Pancreas (tissue), 10 donors: ENCODE measurements around the gene PRELID3B. TPM values are rescaled to one million over a fixed set of nuclear protein-coding genes. Genes with fewer than 3 reads are reported as not detected.

ENCODE experiments used
- ATAC-seq, 4 donors: fragments of 200-7000 bp; cut with Tn5 transposase; one replicate each; pipeline versions ENCODE4 v1.8.0 to v1.9.1; 2020; ENCODE audit warnings: mild to moderate bottlenecking in 4 of 4, moderate library complexity in 4 of 4
- DNase-seq, 6 donors: peaks; one replicate each; pipeline ENCODE4 v3.0.0-alpha.2; 2020
- FAIRE-seq: peaks from 2 replicates; lab custom pipeline; 2012; peaks lifted over from hg19 to GRCh38; lab: Jason Lieb, UNC
- H3K27ac ChIP-seq, 4 donors: fragments of 200-600 bp; sonication (generic); 1 replicate in 3 of 4; 2 replicates in 1 of 4; pipeline versions ENCODE4 v1.5.0 to v1.8.0; 2020
- H3K27me3 ChIP-seq, 4 donors: fragments of 200-600 bp; one replicate each; pipeline ENCODE4 v1.8.0; 2021
- H3K36me3 ChIP-seq, 3 donors: fragments of 200-600 bp; sonication (generic) in 1 of 3; one replicate each; pipeline versions ENCODE4 v1.5.0 to v1.8.0; 2020 to 2021
- H3K4me1 ChIP-seq, 3 donors: fragments of 200-600 bp; one replicate each; pipeline ENCODE4 v1.8.0; 2021
- H3K4me3 ChIP-seq, 4 donors: fragments of 200-600 bp; sonication (generic) in 2 of 4; one replicate each; pipeline versions ENCODE4 v1.5.0 to v1.8.0; 2020 to 2021
- H3K9me3 ChIP-seq, 4 donors: fragments of 200-600 bp; one replicate each; pipeline ENCODE4 v1.8.0; 2021
- CTCF ChIP-seq, 4 donors: fragments of 200-600 bp; sonication (generic) in 3 of 4; IDR thresholded peaks; one replicate each; pipeline versions ENCODE4 v1.5.0 to v1.8.0; 2021; ENCODE audit warnings: antibody characterized with exemption in 4 of 4
- WGBS, 2 donors: extraction: QIAGEN DNeasy Blood & Tissue Kit; methylation state at CpG; one replicate each; pipeline ENCODE4 v1.1.7; 2013; 5-methylcytosine and 5-hydroxymethylcytosine counted together
- intact Hi-C, 3 donors: fragments of 100-400 bp; cut with DNase I; formaldehyde crosslinking; loops; one replicate each; pipeline versions ENCODE4 v1.11.1 to v1.14.2; 2022
- polyA plus RNA-seq, 2 donors: library from polyadenylated mRNA; stranded (reverse); fragments of 200-250 nt; gene quantifications; one replicate each; pipeline ENCODE4 v1.2.3, GENCODE V29; 2013
- total RNA-seq, 6 donors: library from RNA; stranded (reverse); fragmentation: NEBNext Ultra II Directional in 4 of 6; extraction: Animal tissue kit (Norgen Biotek cat#: 25700) in 4 of 6; gene quantifications; one replicate each; pipeline versions ENCODE4 v1.2.1 to v1.2.4, GENCODE V29; 2021 to 2023
- donor health status: healthy with polysubstance abuse.
- donor health status: DM: no; HTN: no; CAD: no; lungs with moderate emphysema.
- donor health status: DM: no; HTN: no; CAD: no.
- donor health status: control.
- donor health status: control.
- donor health status: Bipolar disorder and iron deficiency.
- donor health status: DM: yes; HTN: yes; CAD: no.
- donor health status: DM: no; HTN: no; CAD: no.
- donor health status: DM: no; HTN: no; CAD: no.
- donor health status: DM: yes; HTN: yes; CAD: no.

PRELID3B gene
- total and polyA plus RNA-seq, 8 donors, result 8.4 to 24.9 (median 18.9) TPM

GRCh38 chr20:59025511-59025910 is 17.1 kb downstream of the PRELID3B start:
- Histone ChIP-seq H3K4me1 (peaks cover 7 to 22% (median 8%) of the 10 kb centered on the region in 3 donors), H3K36me3 (no peaks in the 10 kb centered on the region), H3K4me3 (no peak overlapping the region), H3K27me3 (no peaks in the 10 kb centered on the region), H3K9me3 (no peaks in the 10 kb centered on the region), H3K27ac (no peak overlapping the region)
- FAIRE-seq (no peak), DNase-seq (no peak), ATAC-seq (no peak)
- intact Hi-C loops, result no loop called here
- no peak for TF ChIP-seq CTCF (IDR thresholded peaks at IDR 0.05)
- 91 to 94% methylated on average over 4 of the region's 4 CpGs for WGBS, 2 donors

GRCh38 chr20:59025086-59025485 is 17.5 kb downstream of the PRELID3B start:
- H3K27me3 ChIP-seq, result no peaks in the 10 kb centered on the region
- no peak overlapping the region for H3K27ac ChIP-seq
- TF ChIP-seq CTCF (IDR thresholded peaks at IDR 0.05), result no peak
- intact Hi-C loops, result no loop called here
- peaks cover 4 to 18% (median 5%) of the 10 kb centered on the region in 3 donors for H3K4me1 ChIP-seq
- ATAC-seq (peak; percentile 20 to 83 (median 69)), DNase-seq (no peak), FAIRE-seq (no peak)
- H3K9me3 ChIP-seq, result no peaks in the 10 kb centered on the region
- no peak overlapping the region for H3K4me3 ChIP-seq
- WGBS, 2 donors, result 40 to 46% methylated on average over 2 of the region's 2 CpGs
- no peaks in the 10 kb centered on the region for H3K36me3 ChIP-seq

GRCh38 chr20:59024111-59024530 is 18.5 kb downstream of the PRELID3B start:
- DNase-seq (peak in 1 of 6 donors; percentile 66), FAIRE-seq (no peak), ATAC-seq (no peak)
- Histone ChIP-seq H3K4me1 (peaks cover 3 to 8% (median 4%) of the 10 kb centered on the region in 3 donors), H3K4me3 (no peak overlapping the region), H3K9me3 (no peaks in the 10 kb centered on the region), H3K27ac (no peak overlapping the region), H3K36me3 (no peaks in the 10 kb centered on the region), H3K27me3 (no peaks in the 10 kb centered on the region)
- no peak for TF ChIP-seq CTCF (IDR thresholded peaks at IDR 0.05)
- 94 to 95% methylated on average over 24 of the region's 24 CpGs for WGBS, 2 donors
- intact Hi-C loops, result no loop called here

GRCh38 chr20:59023616-59024015 is 19.0 kb downstream of the PRELID3B start:
- Histone ChIP-seq H3K4me3 (no peak overlapping the region), H3K27me3 (no peaks in the 10 kb centered on the region), H3K9me3 (no peaks in the 10 kb centered on the region), H3K36me3 (no peaks in the 10 kb centered on the region), H3K4me1 (peaks cover 0 to 4% (median 3%) of the 10 kb centered on the region in 3 donors), H3K27ac (no peak overlapping the region)
- intact Hi-C loops, result no loop called here
- 92 to 96% methylated on average over 13 of the region's 13 CpGs for WGBS, 2 donors
- FAIRE-seq (no peak), ATAC-seq (no peak), DNase-seq (no peak)
- no peak for TF ChIP-seq CTCF (IDR thresholded peaks at IDR 0.05)

- DNase-seq, result no peak
- Histone ChIP-seq H3K27ac (no peak overlapping the region), H3K9me3 (no peaks in the 10 kb centered on the region), H3K27me3 (no peaks in the 10 kb centered on the region), H3K4me1 (no peaks in the 10 kb centered on the region), H3K36me3 (no peaks in the 10 kb centered on the region), H3K4me3 (no peak overlapping the region)
- no peak for ATAC-seq
- intact Hi-C loops, result no loop called here
- no peak for TF ChIP-seq CTCF (IDR thresholded peaks at IDR 0.05)
- no peak for FAIRE-seq
- WGBS, 2 donors, result 95 to 96% methylated on average over 15 of the region's 15 CpGs
These were observed 19.8 kb downstream of the PRELID3B start for GRCh38 chr20:59022754-59023153.
